HepG2 (cell line): ENCODE data around the gene PTGDS.

Experiments
- BRF2 ChIP-seq: sonication (generic); formaldehyde crosslinking; IDR thresholded peaks from 2 replicates; pipeline ENCODE4 v1.8.1; 2022; ENCODE audit warnings: mild to moderate bottlenecking, missing genetic modification reagents
- CTCF ChIP-seq: sonication (generic); formaldehyde crosslinking; IDR thresholded peaks from 2 replicates; pipeline ENCODE4 v1.5.0; 2020; ENCODE audit warnings: mild to moderate bottlenecking, missing genetic modification reagents, moderate library complexity
- FOXA3 ChIP-seq: IDR thresholded peaks from 2 replicates; pipeline ENCODE4 v1.6.1; 2016; ENCODE audit warnings: missing genetic modification reagents, missing compliant biosample characterization
- HNF4G ChIP-seq, 2 experiments: sonication (generic) in 1 of 2; formaldehyde crosslinking in 1 of 2; IDR thresholded peaks; 2 replicates each; pipeline versions ENCODE4 v1.4.0 to v1.6.1; 2011 to 2020; ENCODE audit warnings: borderline replicate concordance in 2 of 2, low read depth in 2 of 2, mild to moderate bottlenecking in 2 of 2, low read length in 1 of 2, missing genetic modification reagents in 1 of 2, moderate library complexity in 1 of 2
- NONO ChIP-seq, 2 experiments: fragments of 450-650 bp in 1 of 2; sonication (generic) in 1 of 2; formaldehyde crosslinking in 1 of 2; IDR thresholded peaks in 1 of 2; conservative IDR thresholded peaks in 1 of 2; 2 replicates each; pipeline versions ENCODE4 v1.6.1 to v1.8.0; 2017 to 2022; ENCODE audit warnings: mild to moderate bottlenecking in 1 of 2, missing genetic modification reagents in 1 of 2, moderate library complexity in 1 of 2
- NR0B2 ChIP-seq: sonication (generic); formaldehyde crosslinking; IDR thresholded peaks from 2 replicates; pipeline ENCODE4 v1.4.0; 2020; ENCODE audit warnings: mild to moderate bottlenecking, missing genetic modification reagents
- RFX5 ChIP-seq: IDR thresholded peaks from 2 replicates; pipeline ENCODE4 v1.6.1; 2011; ENCODE audit warnings: low read depth, low read length, improper control_type of control experiment
- SNAI1 ChIP-seq: sonication (generic); formaldehyde crosslinking; IDR thresholded peaks from 2 replicates; pipeline ENCODE4 v1.5.0; 2020; ENCODE audit warnings: mild to moderate bottlenecking, missing genetic modification reagents, borderline replicate concordance
- ZFP36L1 ChIP-seq: sonication (generic); formaldehyde crosslinking; IDR thresholded peaks from 2 replicates; pipeline ENCODE4 v1.8.0; 2022; ENCODE audit warnings: mild to moderate bottlenecking, missing genetic modification reagents, moderate library complexity
- ZFX ChIP-seq: sonication (generic); formaldehyde crosslinking; IDR thresholded peaks from 2 replicates; pipeline ENCODE4 v1.4.0; 2020; ENCODE audit warnings: mild to moderate bottlenecking, low read depth, missing genetic modification reagents, moderate library complexity
- ZNF891 ChIP-seq: sonication (generic); formaldehyde crosslinking; IDR thresholded peaks from 2 replicates; pipeline ENCODE4 v1.5.0; 2020; ENCODE audit warnings: mild to moderate bottlenecking, missing genetic modification reagents

- no peak for TF ChIP-seq FOXA3 (CRISPR knock-in tag)
- no peak for TF ChIP-seq CTCF
- no peak for TF ChIP-seq SNAI1 (CRISPR knock-in tag)
- TF ChIP-seq ZFX (CRISPR knock-in tag), result no peak
- no peak for TF ChIP-seq HNF4G (IDR thresholded peaks at IDR 0.05; ENCODE audit: borderline replicate concordance, low read depth, low read length)
- TF ChIP-seq HNF4G (CRISPR knock-in tag; IDR thresholded peaks at IDR 0.05; ENCODE audit: borderline replicate concordance, low read depth), result no peak
- TF ChIP-seq RFX5, result no peak
- no peak for TF ChIP-seq ZNF891
- no peak for TF ChIP-seq ZFP36L1 (CRISPR knock-in tag)
- no peak for TF ChIP-seq NONO (IDR thresholded peaks at IDR 0.05)
- no peak for TF ChIP-seq NONO (CRISPR knock-in tag; conservative IDR thresholded peaks at IDR 0.05)
- TF ChIP-seq NR0B2 (CRISPR knock-in tag), result no peak
- no peak for TF ChIP-seq BRF2 (CRISPR knock-in tag)
Measured at GRCh38 chr9:137015976-137016375, 38.7 kb downstream of the PTGDS start.
